HG02588 (cell line): ENCODE measurements around the gene TMEM82.
"Not testable (repeated sequence)": the region's sequence is repeated elsewhere in the genome, so short reads cannot be mapped to it uniquely, and the experiment has no call there.

ENCODE experiments used
- ATAC-seq: cut with Tn5 transposase; IDR thresholded peaks from one replicate; pipeline ENCODE4 v1.9.1; 2021; ENCODE audit warnings: mild to moderate bottlenecking, moderate library complexity; ENCODE audit not compliant: unreplicated experiment

Gene TMEM82

DNA sequence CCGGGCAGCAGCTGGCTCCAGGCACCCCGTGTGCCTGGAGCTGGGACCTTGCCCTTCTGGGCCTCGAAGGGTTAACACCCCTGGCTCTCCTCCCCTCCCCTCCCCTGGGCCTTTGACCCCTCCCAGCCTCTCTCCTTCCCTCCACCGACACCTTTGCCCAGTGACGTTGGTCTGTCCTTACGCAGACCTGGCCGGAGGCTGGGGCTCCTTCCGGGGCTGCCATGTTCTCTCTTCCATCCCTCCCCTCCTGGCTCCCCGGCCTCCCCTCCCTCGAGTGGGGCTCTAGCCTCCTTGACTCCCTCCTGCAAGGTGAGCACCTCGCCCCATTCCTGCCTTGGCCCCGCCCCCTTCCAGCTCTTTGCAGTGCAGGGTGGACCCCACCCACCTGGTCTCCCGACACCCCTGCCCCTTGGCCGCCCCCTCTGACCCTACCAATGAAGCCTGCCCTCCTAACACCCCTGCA is at the start of gene TMEM82:
TSS of gene TMEM82 (plus strand) at position 161 of the 463 bp plus-strand sequence. CDS start at position 222, 61 bp downstream.
- no peak for ATAC-seq

DNA sequence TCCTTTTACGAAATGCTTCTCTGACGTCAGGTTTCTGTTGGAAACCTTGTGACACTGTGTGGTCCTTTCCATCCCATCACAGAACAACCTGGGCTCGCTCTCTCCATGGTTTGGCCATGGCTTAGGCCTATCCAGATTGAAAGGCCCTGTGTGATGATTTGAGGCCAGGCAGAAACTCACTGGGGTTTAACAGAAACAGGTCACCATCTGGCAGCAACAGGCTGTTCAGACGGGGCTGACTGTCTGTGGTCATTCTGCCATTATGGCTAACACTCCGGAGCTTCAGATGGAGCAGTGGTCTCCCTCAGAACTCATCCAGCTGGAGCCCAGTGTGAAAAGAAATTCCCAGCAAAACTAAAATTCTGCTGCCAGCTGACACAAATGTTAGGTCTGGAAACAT is 48.9 kb upstream of the TMEM82 start:
- ATAC-seq, result no peak

DNA sequence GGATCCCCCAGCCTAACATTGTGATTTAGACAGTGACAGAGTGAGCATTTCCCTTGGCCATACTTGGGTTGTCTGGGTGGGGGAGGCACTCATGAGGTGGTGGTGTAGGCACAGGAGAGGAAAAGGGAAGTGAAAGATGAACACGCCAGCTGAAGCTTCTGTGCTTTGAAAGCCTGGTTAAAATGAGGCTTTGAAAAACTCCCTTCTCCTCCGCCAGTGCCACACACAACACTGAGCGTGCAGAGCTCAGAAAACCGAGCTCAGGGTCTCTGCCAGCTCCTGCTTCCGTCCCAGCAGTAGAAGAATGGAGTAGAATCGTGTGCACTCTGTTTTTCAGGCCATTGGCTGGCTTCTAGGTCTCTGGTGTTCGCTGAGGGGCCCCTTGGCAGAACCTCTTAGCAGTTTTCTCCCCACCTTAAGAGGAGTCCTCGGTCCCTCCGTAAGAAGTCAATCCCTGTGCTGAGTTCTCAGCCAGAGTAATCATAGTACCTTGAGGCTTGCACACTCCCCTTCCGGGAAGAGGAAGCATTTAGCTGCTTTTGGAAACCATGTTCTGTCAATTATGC is 45.3 kb upstream of the TMEM82 start:
- peak; percentile 90 for ATAC-seq

DNA sequence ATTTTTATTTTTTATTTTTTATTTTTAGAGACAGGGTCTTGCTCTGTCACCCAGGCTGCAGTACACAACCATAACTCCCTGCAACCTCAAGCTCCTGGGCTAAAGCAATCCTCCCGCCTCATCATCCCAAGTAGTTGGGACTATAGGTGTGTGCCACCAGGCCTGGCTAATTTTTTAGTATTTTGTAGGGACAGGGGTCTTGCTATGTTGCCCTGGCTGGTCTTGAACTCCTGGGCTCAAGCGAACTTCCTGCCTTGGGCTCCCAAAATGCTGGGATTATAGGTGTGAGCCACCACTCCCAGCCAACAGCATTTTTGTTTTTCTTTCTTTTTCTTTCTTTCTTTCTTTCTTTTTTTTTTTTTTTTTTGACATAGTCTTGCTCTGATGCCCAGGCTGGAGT is 44.1 kb upstream of the TMEM82 start:
- no peak for ATAC-seq

DNA sequence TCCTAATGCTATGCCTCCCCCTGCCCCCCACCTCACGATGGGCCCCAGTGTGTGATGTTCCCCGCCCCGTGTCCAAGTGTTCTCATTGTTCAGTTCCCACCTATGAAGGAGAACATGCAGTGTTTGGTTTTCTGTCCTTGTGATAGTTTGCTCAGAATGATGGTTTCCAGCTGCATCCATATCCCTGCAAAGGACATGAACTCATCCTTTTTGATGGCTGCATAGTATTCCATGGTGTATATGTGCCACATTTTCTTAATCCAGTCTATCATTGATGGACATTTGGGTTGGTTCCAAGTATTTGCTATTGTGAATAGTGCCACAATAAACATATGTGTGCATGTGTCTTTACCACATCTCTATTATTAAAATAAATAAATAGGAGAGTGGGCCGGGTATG is 43.0 kb upstream of the TMEM82 start:
- ATAC-seq, result not testable (repeated sequence)

DNA sequence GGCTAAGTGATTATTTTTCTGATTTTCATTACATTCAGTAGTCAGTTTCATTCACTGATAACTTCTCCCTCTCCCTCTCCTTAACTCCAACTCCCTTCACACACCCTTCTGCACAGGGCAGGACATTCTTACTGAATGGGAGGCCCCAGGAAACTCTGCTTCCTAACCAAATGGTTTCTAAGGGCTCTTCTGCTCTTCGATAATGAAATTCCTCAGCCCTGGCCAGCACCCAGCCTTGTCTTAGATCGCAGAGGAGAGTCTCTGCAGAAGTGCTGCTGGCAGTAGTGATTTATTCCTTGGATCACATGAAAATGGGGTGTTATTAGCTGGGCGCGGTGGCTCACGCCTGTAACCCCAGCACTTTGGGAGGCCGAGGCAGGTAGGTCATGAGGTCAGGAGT is 41.8 kb upstream of the TMEM82 start:
- no peak for ATAC-seq

DNA sequence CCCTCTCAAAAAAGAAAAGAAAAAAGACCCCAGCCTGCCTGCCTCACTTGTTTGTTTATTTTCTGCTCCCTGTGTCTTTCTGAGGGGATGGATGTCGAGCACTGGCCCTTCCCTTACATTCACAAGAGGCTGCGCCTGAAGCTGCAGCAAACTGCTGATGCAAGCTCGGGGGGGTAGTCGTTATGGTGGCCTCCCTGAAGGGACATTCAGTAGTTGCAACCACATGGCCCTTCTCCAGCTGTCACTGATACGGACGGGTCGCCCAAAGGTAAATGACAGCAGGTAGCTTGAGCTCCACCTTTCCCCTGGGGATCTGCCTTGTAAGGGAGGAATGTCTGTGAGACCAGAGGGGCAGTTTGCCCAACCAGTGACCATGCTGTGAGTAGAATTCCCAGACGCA is 40.5 kb upstream of the TMEM82 start:
- no peak for ATAC-seq

DNA sequence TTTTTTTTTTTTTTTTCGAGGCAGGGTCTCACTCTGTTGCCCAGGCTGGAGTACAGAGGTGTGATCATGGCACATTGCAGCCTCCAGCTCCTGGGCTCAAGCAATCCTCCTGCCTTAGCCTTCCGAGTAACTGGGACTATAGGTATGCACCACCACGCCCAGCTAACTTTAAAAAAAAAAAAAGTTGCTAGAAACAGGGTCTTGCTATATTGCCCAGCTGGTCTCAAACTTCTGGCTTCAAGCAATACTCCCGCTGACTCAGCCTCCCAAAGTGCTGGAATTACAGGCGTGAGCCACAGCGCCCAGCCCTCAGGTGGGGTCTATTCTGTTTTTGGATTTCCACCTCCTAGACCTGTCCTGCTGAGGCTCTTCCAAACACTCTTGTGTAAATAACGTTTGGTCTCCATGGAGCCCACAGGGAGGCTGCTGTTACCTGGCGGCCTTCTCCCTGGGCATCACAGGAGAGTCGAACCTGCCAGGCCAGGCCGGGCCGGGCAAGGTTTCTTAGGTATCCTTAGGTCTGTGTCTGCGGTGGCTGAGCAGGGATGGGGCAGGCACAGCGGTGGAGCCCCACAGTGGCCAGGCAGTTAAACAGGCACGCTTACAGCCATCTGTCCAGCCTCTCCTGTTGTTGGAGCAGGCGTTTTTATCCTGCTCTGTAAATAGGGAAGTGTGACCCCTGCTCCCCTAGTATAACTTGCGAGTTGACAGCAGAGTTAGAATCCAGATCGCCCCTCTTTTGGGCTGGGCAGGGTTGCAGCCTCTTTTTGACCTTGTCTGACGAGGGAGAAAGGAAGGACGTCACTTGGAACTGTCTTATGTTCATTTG is 39.4 kb upstream of the TMEM82 start:
- no peak for ATAC-seq

DNA sequence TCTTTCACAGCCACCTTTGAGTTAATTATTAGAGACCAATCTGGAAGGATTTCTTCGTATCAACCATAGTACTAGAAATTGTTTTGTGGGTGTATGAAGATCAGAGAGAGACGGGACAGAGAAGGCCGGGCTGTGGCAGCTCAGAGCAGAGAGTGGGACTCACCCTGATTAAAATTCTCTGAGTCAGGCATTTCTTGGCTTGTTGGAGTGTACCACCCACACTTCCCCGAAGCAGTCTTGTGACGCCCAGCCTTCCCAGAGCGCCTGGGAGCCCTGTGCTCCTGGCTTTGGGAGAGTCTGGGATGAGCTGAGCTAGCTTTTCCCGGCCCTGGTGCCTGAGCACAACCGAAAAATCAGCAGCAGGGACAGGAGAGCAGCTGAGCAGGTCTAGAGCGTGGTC is 38.7 kb upstream of the TMEM82 start:
- ATAC-seq, result no peak

DNA sequence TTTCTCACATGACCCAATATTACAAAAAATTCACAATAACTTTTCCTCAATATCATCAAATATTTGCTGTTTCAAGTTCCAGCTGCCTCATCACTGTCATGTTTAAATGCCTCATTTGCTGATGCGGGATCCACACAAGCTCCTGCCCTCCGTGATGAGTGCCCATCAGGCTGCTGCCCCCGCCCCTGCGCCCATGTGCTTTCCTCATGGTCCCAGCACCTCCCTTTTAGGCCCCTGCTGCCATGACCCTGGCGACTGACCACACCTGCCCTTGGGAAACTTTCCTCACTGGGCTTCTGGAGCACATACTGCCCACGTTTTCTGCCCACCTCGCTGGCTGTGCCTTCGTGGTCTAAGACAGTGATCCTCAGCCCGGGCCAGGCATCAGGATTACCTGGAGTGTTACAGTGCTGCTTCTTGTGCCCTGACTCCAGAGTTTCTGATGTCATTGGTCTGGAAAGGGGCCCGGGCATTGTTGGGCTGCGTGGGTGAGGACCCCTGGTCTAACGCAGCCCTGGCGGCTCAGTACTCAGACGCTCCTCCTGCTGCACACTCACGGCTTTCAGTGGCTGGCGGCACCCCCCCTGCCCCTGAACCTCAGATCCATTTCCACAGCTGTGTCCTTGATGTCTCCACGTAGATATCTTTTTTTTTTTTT is 37.6 kb upstream of the TMEM82 start:
- ATAC-seq, result no peak

DNA sequence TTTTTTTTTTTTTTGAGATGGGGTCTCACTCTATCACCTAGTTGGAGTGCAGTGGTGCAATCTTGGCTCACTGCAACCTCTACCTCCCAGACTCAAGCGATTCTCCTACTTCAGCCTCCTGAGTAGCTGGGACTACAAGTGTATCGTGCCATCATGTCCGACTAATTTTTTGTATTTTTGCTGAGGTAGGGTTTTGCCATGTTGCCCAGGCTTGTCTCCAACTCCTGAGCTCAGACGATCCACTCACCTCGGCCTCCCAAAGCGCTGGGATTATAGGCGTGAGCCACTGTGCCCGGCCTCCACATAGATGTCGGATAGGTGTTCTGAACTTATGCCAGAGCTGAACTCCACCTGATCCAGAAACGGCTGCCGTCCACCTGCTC is 37.1 kb upstream of the TMEM82 start:
- no peak for ATAC-seq

DNA sequence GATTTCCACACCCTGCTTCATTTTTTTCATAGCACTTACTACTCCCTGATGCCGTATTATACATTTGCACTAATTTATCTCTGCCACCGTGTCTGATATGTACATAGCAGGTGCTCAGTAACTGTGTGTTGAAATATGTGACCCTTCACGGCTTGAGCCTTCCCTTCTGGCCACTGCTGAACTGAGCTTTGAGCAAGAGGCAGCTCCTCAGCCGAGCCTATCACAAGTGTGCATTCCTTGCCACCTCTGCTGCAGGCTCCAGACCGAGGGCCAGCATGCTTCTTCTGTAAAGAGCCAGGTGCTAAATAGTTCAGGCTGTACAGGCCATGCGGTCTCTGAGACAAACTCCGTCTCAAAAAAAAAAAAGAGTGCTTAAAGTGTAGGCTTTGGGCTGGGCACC is 35.5 kb upstream of the TMEM82 start:
- no peak for ATAC-seq

DNA sequence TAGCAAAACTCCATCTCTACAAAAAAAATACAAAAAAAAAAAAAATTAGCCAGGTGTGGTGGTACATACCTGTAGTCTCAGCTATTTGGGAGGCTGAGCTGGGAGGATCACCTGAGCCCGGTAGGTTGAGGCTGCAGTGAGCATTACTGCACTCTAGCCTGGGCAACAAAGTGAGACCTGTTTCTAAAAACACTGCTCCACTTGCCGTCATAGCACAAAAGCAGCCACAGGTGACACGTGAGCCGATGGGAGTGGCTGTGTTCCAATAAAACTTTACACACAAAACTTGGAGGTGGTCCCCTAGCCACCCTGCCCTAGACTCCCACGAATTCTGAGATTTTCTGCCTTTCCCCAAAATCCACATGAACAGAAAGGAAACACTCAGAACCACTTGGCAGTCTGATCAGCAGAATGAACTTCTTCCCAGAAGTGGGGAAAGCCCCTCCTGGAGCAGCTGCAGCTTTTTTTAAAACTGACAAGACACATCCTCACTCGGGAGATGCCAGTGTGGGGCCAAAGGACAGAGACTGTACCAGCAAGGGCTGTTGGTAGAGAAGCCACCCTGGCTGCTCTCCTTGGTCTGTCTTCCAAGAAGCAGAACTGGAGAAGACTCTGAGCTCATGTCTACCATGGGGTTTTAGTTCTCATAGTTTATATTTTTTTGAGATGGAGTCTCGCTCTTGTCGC is 34.9 kb upstream of the TMEM82 start:
- no peak for ATAC-seq

DNA sequence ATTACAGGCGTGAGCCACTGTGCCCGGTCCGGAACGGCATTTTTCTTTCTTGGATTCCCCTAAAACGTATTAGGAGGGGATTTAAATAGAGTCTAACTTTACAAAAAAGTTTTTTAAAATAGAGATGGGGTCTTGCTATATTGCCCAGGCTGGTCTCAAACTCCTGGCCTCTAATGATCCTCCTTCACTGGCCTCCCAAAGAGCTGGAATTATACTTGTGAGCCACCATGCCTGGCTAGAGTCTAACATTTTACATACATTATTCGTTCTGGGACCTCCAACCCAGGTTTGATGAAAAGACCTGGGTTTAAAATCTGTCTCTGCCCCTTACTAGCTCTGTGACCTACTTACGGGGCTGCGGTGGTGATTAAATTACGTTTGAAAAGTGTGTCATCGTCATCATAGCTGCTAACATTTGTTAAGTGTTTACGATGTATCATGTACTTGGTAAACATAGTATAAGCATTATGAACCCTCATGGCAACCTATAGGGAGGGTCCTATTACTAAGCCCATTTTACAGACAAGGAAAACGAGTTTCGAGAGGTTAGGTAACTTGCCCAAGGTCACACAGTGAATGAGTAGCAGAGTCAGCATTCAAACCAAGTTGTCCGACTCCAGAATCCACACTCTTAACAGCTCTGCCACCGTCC is 33.7 kb upstream of the TMEM82 start:
- no peak for ATAC-seq

DNA sequence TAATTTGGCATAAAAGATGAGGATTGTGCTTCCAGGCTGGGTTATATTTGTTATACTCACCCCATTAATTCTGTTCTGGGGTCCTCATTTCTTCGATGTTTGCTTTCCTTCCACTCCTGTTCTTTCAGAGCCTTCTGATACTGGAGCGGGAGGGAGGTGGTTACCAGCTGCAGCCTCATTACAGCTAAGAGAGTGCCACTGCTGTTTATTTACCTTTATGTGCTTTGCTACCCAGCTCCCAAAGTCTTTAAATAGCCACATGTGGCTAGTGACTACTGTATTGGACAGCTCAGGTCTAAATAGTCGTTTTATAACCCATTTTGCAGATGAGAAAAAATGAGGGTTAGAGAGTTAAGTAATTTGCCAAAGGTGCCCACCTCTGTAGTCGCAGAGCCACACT is 33.1 kb upstream of the TMEM82 start:
- ATAC-seq, result no peak

DNA sequence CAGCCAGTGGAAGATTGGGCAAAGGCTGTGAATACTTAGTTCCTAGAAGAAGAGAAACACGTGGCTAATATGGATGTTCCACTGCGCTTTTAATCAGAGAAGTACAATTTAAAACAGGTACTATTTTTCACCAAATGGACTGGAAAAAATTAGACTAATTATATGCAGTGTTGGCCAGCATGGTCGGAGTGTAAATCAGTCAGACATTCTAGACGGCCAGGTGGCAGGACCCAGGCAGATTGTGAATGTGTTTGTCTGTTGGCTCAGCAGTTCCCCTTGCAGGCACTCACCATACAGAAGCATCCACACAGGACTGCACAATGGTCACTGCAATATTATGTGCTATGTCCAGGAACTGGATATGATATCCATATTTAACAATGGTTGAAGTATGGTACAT is 30.1 kb upstream of the TMEM82 start:
- ATAC-seq, result no peak

DNA sequence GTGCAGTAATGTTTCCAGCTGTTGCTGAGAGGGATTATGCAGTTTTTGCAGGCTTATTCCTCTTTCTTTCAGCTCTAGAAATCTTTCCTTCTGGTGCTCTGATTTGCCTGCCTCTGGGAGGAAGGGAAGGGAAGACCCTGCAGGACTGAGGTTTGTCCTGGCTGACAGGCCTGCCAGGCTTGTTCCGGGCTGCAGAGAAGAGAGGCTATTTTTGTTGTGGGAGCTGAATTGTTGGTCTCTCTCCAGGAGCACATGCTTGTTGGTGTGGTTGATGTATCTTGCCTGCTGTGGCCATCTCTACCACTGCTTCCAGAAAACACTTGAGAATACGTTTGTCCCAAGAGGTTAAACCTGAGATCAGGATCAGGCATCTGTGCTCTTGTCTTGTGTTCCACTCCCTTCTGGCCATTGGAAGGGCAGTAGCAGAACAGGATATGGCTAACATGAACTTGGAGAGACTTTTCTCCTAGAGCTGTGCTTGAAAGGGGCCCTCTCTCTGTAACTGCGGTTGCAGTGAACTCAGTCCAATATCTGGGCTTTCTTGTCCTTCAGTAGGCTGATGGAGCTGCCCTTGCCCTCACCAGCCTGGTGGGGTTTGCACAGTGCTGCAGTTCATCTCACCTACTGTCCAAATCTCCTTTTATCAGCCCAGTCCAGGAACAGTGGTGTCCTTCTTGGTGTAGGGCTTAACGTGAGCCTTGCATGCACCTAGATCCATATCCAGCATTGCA is 27.7 kb upstream of the TMEM82 start:
- ATAC-seq, result no peak

DNA sequence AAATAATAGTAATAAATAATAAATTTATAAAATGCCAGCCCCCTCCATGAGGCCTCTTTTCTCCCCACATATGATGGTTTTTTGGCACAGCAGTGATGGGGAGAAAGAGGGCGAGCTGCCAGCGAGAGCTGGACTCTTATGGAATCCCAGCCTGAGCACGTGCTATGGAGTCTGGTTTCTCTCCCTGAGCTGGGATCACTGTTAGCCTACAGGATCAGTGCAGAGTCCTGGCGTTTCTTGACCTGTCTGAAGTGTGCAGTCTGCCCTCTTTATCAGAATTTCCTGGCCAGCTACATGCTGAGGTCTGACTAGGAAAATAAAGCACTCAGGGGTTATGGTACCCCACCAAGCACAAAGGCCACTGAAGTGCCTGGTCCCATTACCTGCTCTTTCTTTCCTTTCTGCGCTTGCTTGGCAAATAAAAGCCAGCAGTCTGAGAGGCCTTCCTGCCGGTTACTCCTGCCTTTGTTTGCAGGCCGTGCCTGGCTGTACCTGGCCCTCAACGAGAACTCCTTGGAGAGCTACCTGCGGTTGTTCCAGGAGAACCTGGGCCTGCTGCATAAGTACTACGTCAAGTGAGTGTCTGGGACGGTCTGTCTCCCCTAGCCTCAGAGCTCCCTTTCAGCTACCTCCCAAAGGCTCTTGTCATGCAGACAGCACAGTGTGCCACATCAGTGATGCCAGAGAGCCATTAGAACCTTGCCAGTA is 24.7 kb upstream of the TMEM82 start:
- no peak for ATAC-seq

DNA sequence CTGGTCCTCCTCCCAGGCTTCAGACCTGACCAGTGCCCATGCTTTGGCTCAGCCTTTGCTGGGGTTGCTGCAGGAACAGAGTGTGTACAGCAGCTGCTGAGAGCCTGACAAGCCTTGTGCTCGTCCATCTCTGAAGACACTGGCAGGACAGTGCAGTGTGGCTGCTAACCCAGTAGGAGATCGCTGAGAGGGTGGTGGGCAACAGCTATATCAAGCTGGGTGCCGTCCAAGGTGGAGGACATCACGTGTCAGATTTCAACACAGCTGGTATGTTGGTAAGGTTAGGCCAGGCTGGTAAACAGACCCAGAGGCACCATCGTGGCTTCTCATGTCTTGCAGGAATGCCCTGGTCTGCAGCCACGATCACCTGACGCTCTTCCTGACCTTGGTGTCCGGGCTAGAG is 24.1 kb upstream of the TMEM82 start:
- ATAC-seq, result no peak
